ENCODE data around the gene PAQR4. TPM values are rescaled to one million over a fixed set of nuclear protein-coding genes. Genes with fewer than 3 reads are reported as not detected.

The PAQR4 gene
- total RNA-seq, 4 donors from 2014 or later = 4.7 to 19.2 (median 14.1) TPM

DNA sequence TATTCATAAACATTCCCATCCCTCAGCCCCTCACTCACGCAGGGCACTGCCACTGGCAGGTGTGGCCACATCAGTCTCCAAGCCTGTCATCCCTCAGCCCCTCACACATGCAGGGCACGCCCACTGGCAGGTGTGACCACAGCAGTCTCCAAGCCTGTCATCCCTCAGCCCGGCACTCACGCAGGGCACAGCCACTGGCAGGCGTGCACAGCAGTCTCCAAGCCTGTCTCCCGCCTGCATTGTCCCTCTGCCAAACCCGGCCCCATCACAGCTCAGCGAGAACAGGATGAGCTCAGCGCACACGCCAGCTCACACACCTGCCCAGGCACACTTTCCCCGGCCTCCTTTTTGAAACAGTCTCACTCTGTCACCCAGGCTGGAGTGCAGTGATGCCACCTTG, 16.5 kb upstream of the PAQR4 start:
- TF ChIP-seq POLR2AphosphoS5 (IDR thresholded peaks at IDR 0.05) (no peak), EP300 (IDR thresholded peaks at IDR 0.05) (no peak), POLR2A (IDR thresholded peaks at IDR 0.05) (no peak)
- TF ChIP-seq, protein P1, sequence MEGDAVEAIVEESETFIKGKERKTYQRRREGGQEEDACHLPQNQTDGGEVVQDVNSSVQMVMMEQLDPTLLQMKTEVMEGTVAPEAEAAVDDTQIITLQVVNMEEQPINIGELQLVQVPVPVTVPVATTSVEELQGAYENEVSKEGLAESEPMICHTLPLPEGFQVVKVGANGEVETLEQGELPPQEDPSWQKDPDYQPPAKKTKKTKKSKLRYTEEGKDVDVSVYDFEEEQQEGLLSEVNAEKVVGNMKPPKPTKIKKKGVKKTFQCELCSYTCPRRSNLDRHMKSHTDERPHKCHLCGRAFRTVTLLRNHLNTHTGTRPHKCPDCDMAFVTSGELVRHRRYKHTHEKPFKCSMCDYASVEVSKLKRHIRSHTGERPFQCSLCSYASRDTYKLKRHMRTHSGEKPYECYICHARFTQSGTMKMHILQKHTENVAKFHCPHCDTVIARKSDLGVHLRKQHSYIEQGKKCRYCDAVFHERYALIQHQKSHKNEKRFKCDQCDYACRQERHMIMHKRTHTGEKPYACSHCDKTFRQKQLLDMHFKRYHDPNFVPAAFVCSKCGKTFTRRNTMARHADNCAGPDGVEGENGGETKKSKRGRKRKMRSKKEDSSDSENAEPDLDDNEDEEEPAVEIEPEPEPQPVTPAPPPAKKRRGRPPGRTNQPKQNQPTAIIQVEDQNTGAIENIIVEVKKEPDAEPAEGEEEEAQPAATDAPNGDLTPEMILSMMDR (IDR thresholded peaks at IDR 0.05) = no peak
- Histone ChIP-seq H3K4me1 (peaks cover 16% of the 10 kb centered on the region), H3K36me3 (peaks cover 17% of the 10 kb centered on the region), H3K4me3 (no peak overlapping the region), H3K27ac (no peak overlapping the region), H3K27me3 (peaks cover 39% of the 10 kb centered on the region), H3K9me3 (no peaks in the 10 kb centered on the region)
- 40% methylated on average over 10 of the region's 11 CpGs for WGBS
- no peak for DNase-seq (ENCODE audit: low spot score in 2 of 2)

DNA sequence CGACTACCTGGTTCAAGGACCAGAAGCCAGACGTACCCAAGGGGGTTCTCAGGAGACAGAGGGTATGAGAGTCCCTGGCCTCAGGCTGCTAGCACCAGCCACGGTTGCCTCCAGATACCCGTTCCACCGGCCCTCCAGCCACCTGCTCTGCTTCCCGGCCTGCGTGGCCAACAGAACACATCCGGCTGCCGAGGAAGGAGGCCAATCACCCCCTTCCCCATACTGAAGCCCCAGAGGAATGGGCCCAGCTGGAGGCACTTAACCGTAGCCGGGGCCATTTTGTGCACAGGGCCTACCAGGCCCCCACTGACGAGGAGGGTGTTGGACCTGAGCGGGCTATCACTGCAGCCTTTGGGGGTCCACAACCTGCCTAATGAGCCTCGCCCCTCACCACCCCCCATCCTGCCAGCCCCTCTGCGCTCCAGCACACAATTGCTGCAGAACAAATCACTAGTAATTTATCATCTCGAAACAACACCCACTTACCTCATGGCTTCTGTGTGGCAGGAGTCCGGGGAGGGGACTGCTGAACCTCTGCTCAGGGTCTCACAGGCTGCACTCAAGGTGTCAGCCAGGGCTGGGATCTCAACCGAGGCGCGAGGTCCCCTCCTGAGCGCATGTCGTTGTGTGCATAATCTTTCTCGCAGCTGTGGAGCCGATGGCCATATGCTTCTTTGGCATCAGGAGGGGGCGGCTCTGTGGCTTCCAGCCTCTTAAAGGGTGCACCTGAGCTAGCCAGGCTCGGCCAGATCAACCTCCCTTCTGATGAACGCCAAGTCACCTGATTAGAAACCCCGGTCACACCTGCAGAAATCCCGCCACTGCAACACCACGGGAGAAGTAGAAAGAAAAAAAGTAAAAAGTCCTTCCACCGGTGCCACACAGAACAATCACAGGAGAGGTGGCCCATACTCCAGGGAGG, 15.2 kb upstream of the PAQR4 start:
- peaks cover 43% of the 10 kb centered on the region for H3K27me3 ChIP-seq
- no peak overlapping the region for H3K4me3 ChIP-seq
- DNase-seq (ENCODE audit: low spot score in 2 of 2) = no peak
- no peak for TF ChIP-seq POLR2AphosphoS5 (IDR thresholded peaks at IDR 0.05)
- TF ChIP-seq POLR2A (IDR thresholded peaks at IDR 0.05) = no peak
- TF ChIP-seq, protein P1 (IDR thresholded peaks at IDR 0.05) = no peak
- TF ChIP-seq EP300 (IDR thresholded peaks at IDR 0.05) = no peak
- peaks cover 13% of the 10 kb centered on the region for H3K36me3 ChIP-seq
- no peak overlapping the region for H3K27ac ChIP-seq
- 68% methylated on average over 18 of the region's 31 CpGs for WGBS
- peaks cover 16% of the 10 kb centered on the region for H3K4me1 ChIP-seq
- H3K9me3 ChIP-seq = no peaks in the 10 kb centered on the region

DNA sequence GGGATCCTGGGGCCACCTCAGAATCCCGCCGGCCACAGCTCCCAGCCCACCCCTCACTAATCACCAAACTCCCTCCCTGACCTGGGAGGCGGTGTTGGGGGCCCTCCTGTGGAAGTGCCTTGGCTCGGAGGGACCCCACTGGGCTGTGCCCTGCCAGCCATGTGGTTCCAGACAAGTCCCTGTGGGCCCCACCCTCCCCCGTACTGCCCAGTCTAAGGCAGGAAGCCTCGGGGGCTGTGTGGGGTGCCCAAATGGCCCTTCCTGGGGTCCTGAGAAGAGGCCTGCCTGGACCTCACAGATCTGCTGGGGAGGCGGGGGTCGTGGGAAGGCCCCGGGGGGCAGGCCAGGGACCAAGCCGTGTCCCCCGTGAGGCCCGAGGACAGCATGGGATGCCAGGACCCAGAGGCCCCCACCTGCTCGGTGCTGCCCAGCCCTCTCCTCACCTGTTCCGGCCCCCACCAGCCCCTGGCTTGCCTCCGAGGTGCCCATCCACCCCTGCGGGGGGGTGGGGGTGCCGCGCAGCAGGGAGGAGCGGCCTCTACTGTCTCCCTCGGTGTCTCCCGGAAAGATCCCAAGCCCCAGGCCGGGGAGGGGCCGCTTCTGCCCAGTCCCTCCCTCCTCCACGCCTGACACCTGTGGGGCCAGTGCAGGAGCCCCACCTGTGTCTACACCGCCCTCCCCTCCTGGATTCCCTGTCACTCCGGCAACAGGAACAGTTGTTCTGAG, 14.3 kb upstream of the PAQR4 start:
- DNase-seq (ENCODE audit: low spot score in 2 of 2) = peak in 1 of 2 donors; percentile 63
- H3K9me3 ChIP-seq = no peaks in the 10 kb centered on the region
- H3K27me3 ChIP-seq = peaks cover 46% of the 10 kb centered on the region
- TF ChIP-seq POLR2A (IDR thresholded peaks at IDR 0.05) = no peak
- TF ChIP-seq, protein P1 (IDR thresholded peaks at IDR 0.05) = no peak
- TF ChIP-seq EP300 (IDR thresholded peaks at IDR 0.05) = no peak
- TF ChIP-seq POLR2AphosphoS5 (IDR thresholded peaks at IDR 0.05) = no peak
- H3K4me1 ChIP-seq = peaks cover 16% of the 10 kb centered on the region
- 27% methylated on average over 12 of the region's 26 CpGs for WGBS
- peaks cover 4% of the 10 kb centered on the region for H3K36me3 ChIP-seq
- no peak overlapping the region for H3K27ac ChIP-seq
- no peak overlapping the region for H3K4me3 ChIP-seq

DNA sequence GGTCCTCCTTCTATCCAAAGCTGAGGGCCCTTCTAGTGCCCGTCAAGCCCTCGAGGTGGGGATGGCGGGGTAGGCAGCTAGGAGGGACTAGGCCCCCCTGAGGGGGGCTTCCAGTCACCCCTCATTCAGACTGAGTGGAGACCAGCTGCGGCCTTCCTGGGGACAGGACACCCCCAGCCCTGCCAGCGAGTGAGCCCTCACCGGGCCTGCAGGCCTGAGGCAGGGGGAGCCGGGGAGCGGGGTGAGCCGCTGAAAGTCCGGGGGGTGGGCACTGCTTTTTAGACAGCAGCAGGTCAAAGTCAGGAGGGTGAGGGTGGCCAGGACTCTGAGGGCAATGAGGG, 13.7 kb upstream of the PAQR4 start:
- DNase-seq (ENCODE audit: low spot score in 2 of 2) = peak in 1 of 2 donors; percentile 51
- no peaks in the 10 kb centered on the region for H3K36me3 ChIP-seq
- H3K4me1 ChIP-seq = peaks cover 16% of the 10 kb centered on the region
- no peak overlapping the region for H3K27ac ChIP-seq
- no CpG with 5 or more reads among the region's 10 CpGs for WGBS
- H3K4me3 ChIP-seq = no peak overlapping the region
- H3K27me3 ChIP-seq = peaks cover 52% of the 10 kb centered on the region
- no peaks in the 10 kb centered on the region for H3K9me3 ChIP-seq
- TF ChIP-seq POLR2AphosphoS5 (IDR thresholded peaks at IDR 0.05) = no peak
- TF ChIP-seq, protein P1 (IDR thresholded peaks at IDR 0.05) = no peak
- no peak for TF ChIP-seq POLR2A (IDR thresholded peaks at IDR 0.05)
- no peak for TF ChIP-seq EP300 (IDR thresholded peaks at IDR 0.05)
